H1 (cell line): ENCODE measurements around the gene LINGO4. TPM values are rescaled to one million over a fixed set of nuclear protein-coding genes. Genes with fewer than 3 reads are reported as not detected.

Experiments
- CTCF ChIA-PET: fragments of 300-600 bp; sonication (Branson Sonifier 250); formaldehyde crosslinking; loops from one replicate; lab custom pipeline; 2021; ENCODE audit not compliant: partially characterized antibody; lab: Charles Lee
- POLR2A ChIA-PET: fragments of 300-600 bp; sonication (Branson Sonifier 250); formaldehyde crosslinking; loops from one replicate; lab custom pipeline; 2021; ENCODE audit warnings: inconsistent platforms; ENCODE audit not compliant: partially characterized antibody; lab: Charles Lee
- DNase-seq, 2 experiments: peaks; one replicate each; pipeline versions ENCODE4 v3.0.0 to v3.0.0-alpha.2; 2010 to 2022; ENCODE audit warnings: low spot score in 2 of 2, low read depth in 1 of 2, mixed read lengths in 1 of 2
- FAIRE-seq: peaks from 2 replicates; lab custom pipeline; 2011; peaks lifted over from hg19 to GRCh38; lab: Jason Lieb, UNC
- H2AFZ ChIP-seq: 2 replicates; pipeline ENCODE4 v1.8.1; 2012; ENCODE audit warnings: low read length, inconsistent platforms
- H2AK5ac ChIP-seq: 2 replicates; pipeline ENCODE4 v1.6.1; 2013; ENCODE audit warnings: low read depth, low read length
- H2BK120ac ChIP-seq: replicated peaks from 2 replicates; pipeline ENCODE3; 2013; ENCODE audit warnings: low read depth, low read length, inconsistent platforms
- H2BK12ac ChIP-seq: 2 replicates; pipeline ENCODE4 v1.6.1; 2013; ENCODE audit warnings: low read depth, low read length
- H2BK15ac ChIP-seq: 2 replicates; pipeline ENCODE4 v1.6.1; 2013; ENCODE audit warnings: low read length
- H2BK20ac ChIP-seq: 2 replicates; pipeline ENCODE4 v1.6.1; 2013; ENCODE audit warnings: low read length
- H2BK5ac ChIP-seq: 2 replicates; pipeline ENCODE4 v1.6.1; 2013; ENCODE audit warnings: low read depth, low read length
- H3K14ac ChIP-seq: 2 replicates; pipeline ENCODE4 v1.6.1; 2013; ENCODE audit warnings: inconsistent platforms; ENCODE audit not compliant: insufficient read length
- H3K18ac ChIP-seq: 2 replicates; pipeline ENCODE4 v1.6.1; 2013; ENCODE audit warnings: low read length; ENCODE audit errors: extremely low read depth
- H3K23ac ChIP-seq: 2 replicates; pipeline ENCODE4 v1.6.1; 2013; ENCODE audit warnings: inconsistent platforms; ENCODE audit not compliant: insufficient read length
- H3K23me2 ChIP-seq: 2 replicates; pipeline ENCODE4 v1.6.1; 2013; ENCODE audit warnings: low read depth, low read length
- H3K27ac ChIP-seq: 2 replicates; pipeline ENCODE4 v1.6.1; 2011; ENCODE audit warnings: low read depth, low read length, inconsistent platforms
- H3K27me3 ChIP-seq, 4 experiments: replicated peaks in 1 of 4; 1 replicate in 1 of 4; 2 replicates in 3 of 4; pipeline versions ENCODE4 v1.6.1 to v1.8.1; 2011 to 2013; ENCODE audit warnings: low read length in 3 of 4, mild to moderate bottlenecking in 3 of 4, inconsistent platforms in 2 of 4, mixed read lengths in 2 of 4, moderate library complexity in 1 of 4; ENCODE audit not compliant: control insufficient read depth in 3 of 4, insufficient read depth in 3 of 4; ENCODE audit errors: extremely low read depth in 1 of 4
- H3K36me3 ChIP-seq, 4 experiments: 2 replicates each; pipeline versions ENCODE4 v1.6.1 to v1.8.1; 2011 to 2013; ENCODE audit warnings: mild to moderate bottlenecking in 4 of 4, low read length in 3 of 4, moderate library complexity in 2 of 4, control low read depth in 1 of 4, inconsistent platforms in 1 of 4; ENCODE audit not compliant: insufficient read depth in 4 of 4, control insufficient read depth in 2 of 4
- H3K4ac ChIP-seq: replicated peaks from 2 replicates; pipeline ENCODE3; 2013; ENCODE audit warnings: low read length, low read depth, mixed read lengths, inconsistent platforms; ENCODE audit not compliant: insufficient read length
- H3K4me1 ChIP-seq, 4 experiments: replicated peaks in 1 of 4; 1 replicate in 1 of 4; 2 replicates in 3 of 4; pipeline versions ENCODE4 v1.6.1 to v1.8.1; 2011 to 2013; ENCODE audit warnings: low read length in 3 of 4, inconsistent platforms in 2 of 4, mixed read lengths in 1 of 4; ENCODE audit not compliant: insufficient read depth in 4 of 4, control insufficient read depth in 3 of 4
- H3K4me2 ChIP-seq, 2 experiments: 2 replicates each; pipeline versions ENCODE4 v1.6.1 to v1.8.1; 2011 to 2013; ENCODE audit warnings: low read depth in 2 of 2, low read length in 2 of 2, control low read depth in 1 of 2, inconsistent platforms in 1 of 2, mild to moderate bottlenecking in 1 of 2; ENCODE audit not compliant: insufficient read depth in 1 of 2
- H3K4me3 ChIP-seq, 4 experiments: fragments of 200-600, 300-600 bp in 1 of 4; sonication (generic), shearing (Covaris generic), sonication (Bioruptor Twin) in 1 of 4; 2 replicates each; pipeline versions ENCODE4 v1.5.1 to v1.8.1; 2011 to 2016; ENCODE audit warnings: low read length in 4 of 4, low read depth in 3 of 4, control low read depth in 2 of 4, inconsistent platforms in 2 of 4, mild to moderate bottlenecking in 2 of 4, mixed read lengths in 1 of 4, moderate library complexity in 1 of 4; ENCODE audit not compliant: insufficient read depth in 2 of 4; ENCODE audit errors: extremely low read depth in 1 of 4
- H3K56ac ChIP-seq: replicated peaks from 2 replicates; pipeline ENCODE3; 2013; ENCODE audit warnings: low read depth, mild to moderate bottlenecking, mixed read lengths, low read length, inconsistent platforms; ENCODE audit not compliant: insufficient read length
- H3K79me1 ChIP-seq: 2 replicates; pipeline ENCODE4 v1.6.1; 2013; ENCODE audit warnings: low read depth, low read length, control low read depth
- H3K79me2 ChIP-seq, 2 experiments: 2 replicates each; pipeline versions ENCODE4 v1.6.1 to v1.8.1; 2012 to 2013; ENCODE audit warnings: low read length in 2 of 2, mild to moderate bottlenecking in 2 of 2, inconsistent platforms in 1 of 2; ENCODE audit not compliant: insufficient read depth in 2 of 2, control insufficient read depth in 1 of 2
- H3K9ac ChIP-seq, 4 experiments: replicated peaks in 1 of 4; 1 replicate in 1 of 4; 2 replicates in 3 of 4; pipeline versions ENCODE4 v1.6.1 to v1.8.1; 2011 to 2013; ENCODE audit warnings: low read depth in 3 of 4, low read length in 3 of 4, control low read depth in 2 of 4, mild to moderate bottlenecking in 2 of 4, moderate library complexity in 2 of 4, inconsistent platforms in 1 of 4; ENCODE audit errors: extremely low read depth in 1 of 4
- H3K9me3 ChIP-seq, 2 experiments: 2 replicates each; pipeline versions ENCODE4 v1.6.1 to v1.8.1; 2012 to 2013; ENCODE audit warnings: mild to moderate bottlenecking in 2 of 2, moderate library complexity in 2 of 2, control low read depth in 1 of 2, inconsistent platforms in 1 of 2, low read depth in 1 of 2, low read length in 1 of 2, mixed read lengths in 1 of 2; ENCODE audit not compliant: insufficient read depth in 2 of 2
- H4K20me1 ChIP-seq, 2 experiments: replicated peaks in 1 of 2; 2 replicates each; pipeline versions ENCODE3 to v1.8.1; 2011 to 2013; ENCODE audit warnings: inconsistent platforms in 2 of 2, low read length in 2 of 2, mild to moderate bottlenecking in 1 of 2; ENCODE audit not compliant: insufficient read depth in 2 of 2, control insufficient read depth in 1 of 2
- H4K5ac ChIP-seq: 2 replicates; pipeline ENCODE4 v1.6.1; 2013; ENCODE audit warnings: low read length, low read depth, mixed read lengths, inconsistent platforms; ENCODE audit not compliant: insufficient read length
- H4K8ac ChIP-seq: 2 replicates; pipeline ENCODE4 v1.8.0; 2013; ENCODE audit warnings: mild to moderate bottlenecking, moderate library complexity, low read length, inconsistent platforms; ENCODE audit not compliant: insufficient read depth; ENCODE audit errors: extremely low read depth
- H4K91ac ChIP-seq: replicated peaks from 2 replicates; pipeline ENCODE3; 2013; ENCODE audit warnings: low read length, mixed read lengths, inconsistent platforms; ENCODE audit not compliant: insufficient read length
- CREB1 ChIP-seq: IDR thresholded peaks from 2 replicates; pipeline ENCODE4 v1.6.1; 2012; ENCODE audit warnings: inconsistent platforms
- SIX5 ChIP-seq: IDR thresholded peaks from 2 replicates; pipeline ENCODE4 v1.6.1; 2011; ENCODE audit warnings: mild to moderate bottlenecking, low read depth, low read length
- polyA plus RNA-seq, 7 experiments: library from polyadenylated mRNA; depleted of rRNA in 3 of 7; stranded (reverse) in 5 of 7; unstranded in 2 of 7; fragments of >200 nt in 5 of 7; fragments of 200-250 nt in 2 of 7; gene quantifications; 1 replicate in 5 of 7; 2 replicates in 1 of 7; 4 replicates in 1 of 7; pipeline versions ENCODE4 v1.2.1 to v1.2.3, GENCODE V29; 2011 to 2013; ENCODE audit warnings: missing spikeins in 2 of 7, mixed read lengths in 2 of 7
- total RNA-seq: library from RNA; stranded (reverse); fragmentation: NEBNext Ultra II Directional; extraction: Animal tissue kit (Norgen Biotek cat#: 25700); gene quantifications from 2 replicates; pipeline ENCODE4 v1.2.1, GENCODE V29; 2021

LINGO4 gene
- total and polyA plus RNA-seq, 2 of the 8 experiments (the other 6 are each of a cell fraction or from before 2014, with no cell fraction given): 0.03 TPM; not detected in 1

- Histone ChIP-seq H3K23ac (no peak overlapping the region), H3K4me1 (peaks cover 6 to 11% (median 7%) of the 10 kb centered on the region in 4 experiments), H2AK5ac (no peak overlapping the region), H4K20me1 (no peaks in the 10 kb centered on the region), H3K23me2 (0 out of 2 replicates have a peak, but pooled peaks cover 4% of the 10 kb centered on the region), H3K9me3 (no peaks in the 10 kb centered on the region), H3K4ac (no peak overlapping the region), H3K18ac (no peak overlapping the region), H3K27ac (no peak overlapping the region), H3K79me2 (no peaks in the 10 kb centered on the region), H2BK20ac (no peak overlapping the region), H3K9ac (no peak overlapping the region), H3K27me3 (no peaks in the 10 kb centered on the region), H3K79me1 (no peaks in the 10 kb centered on the region), H2BK120ac (no peak overlapping the region), H3K56ac (no peak overlapping the region), H4K8ac (no peak overlapping the region), H2BK12ac (no peak overlapping the region), H4K5ac (no peak overlapping the region), H2BK5ac (no peak overlapping the region), H3K14ac (no peak overlapping the region), H4K91ac (no peak overlapping the region), H3K4me2 (no peak overlapping the region), H2BK15ac (no peak overlapping the region), H2AFZ (no peak overlapping the region), H3K36me3 (no peaks in the 10 kb centered on the region), H3K4me3 (no peak overlapping the region)
- POLR2A ChIA-PET: interaction anchor here (1.3 to 2.7 kb wide), 2 partner anchors 10 kb away, joined by 4 to 14 read pairs; partner anchors contain the start of gene C2CD4D
- TF ChIP-seq CREB1 (no peak), SIX5 (no peak)
- CTCF ChIA-PET: interaction anchor here (1.1 kb wide), 1 partner anchor 10 kb away, joined by 3 read pairs; no protein-coding TSS in a partner anchor
- FAIRE-seq (no peak), DNase-seq (no peak)
Observed at GRCh38 chr1:151849871-151850270, 44.7 kb upstream of the LINGO4 start.
